HG03095 (cell line): ENCODE data around the gene LMNB1.
A peak's percentile ranks its signal among the peaks of the same experiment; 100 is the strongest.
"Not testable (repeated sequence)": the region's sequence is repeated elsewhere in the genome, so short reads cannot be mapped to it uniquely, and the experiment has no call there.

Experiments used
- ATAC-seq: cut with Tn5 transposase; IDR thresholded peaks from one replicate; pipeline ENCODE4 v1.9.1; 2021; ENCODE audit warnings: moderate library complexity; ENCODE audit not compliant: unreplicated experiment

The LMNB1 gene

DNA sequence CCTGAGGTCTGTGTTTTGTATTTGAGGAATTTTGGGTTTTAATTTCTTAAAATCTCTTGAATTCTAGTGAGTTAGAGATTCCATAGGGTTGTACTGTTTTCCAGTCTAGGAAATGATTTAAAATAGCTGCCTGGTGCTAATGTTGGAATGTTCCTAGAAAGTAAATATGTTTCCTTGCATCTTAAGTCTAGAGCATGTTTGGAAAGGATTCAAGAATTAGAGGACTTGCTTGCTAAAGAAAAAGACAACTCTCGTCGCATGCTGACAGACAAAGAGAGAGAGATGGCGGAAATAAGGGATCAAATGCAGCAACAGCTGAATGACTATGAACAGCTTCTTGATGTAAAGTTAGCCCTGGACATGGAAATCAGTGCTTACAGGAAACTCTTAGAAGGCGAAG lies 41.8 kb downstream of the LMNB1 start:
- no peak for ATAC-seq

DNA sequence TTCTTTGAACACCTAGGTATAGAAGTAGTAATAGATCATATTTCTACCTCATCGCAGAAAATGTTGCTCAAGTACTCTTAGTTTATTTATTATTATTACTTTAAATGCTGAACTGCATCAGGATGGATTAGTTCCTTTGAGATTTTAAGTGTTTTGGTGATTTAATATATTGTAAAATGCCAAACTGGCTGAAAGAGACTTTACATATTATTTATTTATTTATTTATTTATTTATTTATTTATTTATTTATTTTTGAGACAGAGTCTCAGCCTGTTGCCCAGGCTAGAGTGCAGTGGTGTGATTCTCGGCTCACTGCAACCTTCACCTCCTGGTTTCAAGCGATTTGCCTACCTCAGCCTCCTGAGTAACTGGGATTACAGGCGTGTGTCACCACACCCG lies 42.3 kb downstream of the LMNB1 start:
- ATAC-seq, result no peak

DNA sequence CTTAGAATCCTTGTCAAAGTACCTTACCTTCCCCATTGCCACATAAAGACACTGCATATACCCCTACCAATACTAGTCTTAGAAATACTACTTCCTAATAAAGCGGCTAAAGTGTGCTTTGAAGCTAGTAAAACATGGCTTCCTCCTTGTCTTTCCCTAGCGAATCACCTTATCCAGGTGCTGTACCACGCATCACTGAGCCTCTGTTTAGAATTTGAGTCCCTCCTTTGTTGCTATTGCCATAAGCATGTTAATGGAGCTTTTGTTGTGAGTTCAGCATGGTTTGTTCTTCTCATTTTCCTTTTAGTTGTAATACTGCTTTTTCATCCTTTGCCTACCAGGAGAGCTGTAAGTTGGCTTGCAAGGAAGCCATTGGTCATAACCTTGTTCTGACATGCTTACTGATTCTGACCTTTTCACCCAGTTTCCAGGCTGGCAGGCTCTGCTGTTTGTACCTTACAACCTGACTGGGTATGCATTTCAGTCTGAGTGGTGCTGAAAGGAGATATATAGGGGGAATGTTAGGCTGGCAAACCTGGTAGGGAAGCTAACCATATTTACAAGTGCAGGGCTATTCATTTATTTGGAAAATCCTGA lies 49.8 kb downstream of the LMNB1 start:
- ATAC-seq, result no peak

DNA sequence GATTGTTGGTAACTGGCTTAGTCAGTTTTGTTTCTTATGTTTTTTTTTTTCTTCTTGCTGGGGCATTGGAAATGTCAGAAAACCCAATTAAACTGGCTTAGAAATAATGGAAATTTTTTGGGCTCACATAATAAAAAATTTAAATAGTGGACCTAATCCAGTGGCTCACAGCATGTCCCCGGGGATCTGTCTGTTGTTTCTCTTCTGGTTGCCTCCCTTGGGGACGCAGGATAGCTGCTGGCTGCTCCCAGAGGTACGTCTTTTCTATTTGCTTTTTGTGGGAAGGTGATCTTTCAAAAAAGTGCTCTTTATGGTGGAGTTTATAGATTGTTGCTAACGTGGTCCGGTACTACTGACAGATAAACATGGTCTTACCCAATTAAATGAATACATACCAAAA lies 52.2 kb downstream of the LMNB1 start:
- ATAC-seq, result no peak

DNA sequence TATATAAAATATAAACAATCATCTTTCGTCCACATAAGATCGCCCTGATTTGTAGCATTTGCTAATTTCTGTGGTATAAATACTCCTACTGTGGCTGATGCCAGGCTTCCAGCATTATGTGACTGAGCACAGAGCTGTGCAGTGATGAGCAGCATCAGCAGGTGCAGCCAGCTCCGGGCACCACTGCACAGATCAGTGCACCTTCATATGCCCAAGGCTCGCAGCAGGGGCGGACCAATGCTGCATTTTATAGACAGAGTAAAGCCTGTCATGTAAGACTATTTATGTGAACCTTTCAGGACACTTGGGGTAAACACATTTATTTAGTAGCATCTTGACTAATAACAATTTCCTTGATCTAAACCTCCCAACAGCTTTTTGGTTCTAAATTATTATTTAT lies 53.1 kb downstream of the LMNB1 start:
- no peak for ATAC-seq

DNA sequence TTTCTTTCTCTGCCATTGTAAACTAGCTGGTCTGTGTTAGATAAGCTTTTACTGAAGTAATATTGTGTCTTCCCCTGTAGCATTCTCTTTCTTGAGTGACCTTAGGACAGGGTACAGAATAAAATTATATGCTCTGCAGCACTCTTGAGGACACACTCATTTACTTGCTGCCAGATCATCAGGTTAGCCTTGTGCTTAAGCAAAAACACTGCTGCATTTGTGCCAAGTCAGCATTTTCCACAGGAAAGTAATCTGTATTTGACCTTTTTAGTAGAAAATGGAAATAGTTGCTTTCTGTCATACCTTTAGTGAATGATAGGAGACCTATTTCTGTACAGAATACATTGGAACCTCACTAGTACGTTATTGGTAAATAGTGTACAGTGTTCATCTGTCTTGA lies 54.2 kb downstream of the LMNB1 start:
- ATAC-seq, result no peak

DNA sequence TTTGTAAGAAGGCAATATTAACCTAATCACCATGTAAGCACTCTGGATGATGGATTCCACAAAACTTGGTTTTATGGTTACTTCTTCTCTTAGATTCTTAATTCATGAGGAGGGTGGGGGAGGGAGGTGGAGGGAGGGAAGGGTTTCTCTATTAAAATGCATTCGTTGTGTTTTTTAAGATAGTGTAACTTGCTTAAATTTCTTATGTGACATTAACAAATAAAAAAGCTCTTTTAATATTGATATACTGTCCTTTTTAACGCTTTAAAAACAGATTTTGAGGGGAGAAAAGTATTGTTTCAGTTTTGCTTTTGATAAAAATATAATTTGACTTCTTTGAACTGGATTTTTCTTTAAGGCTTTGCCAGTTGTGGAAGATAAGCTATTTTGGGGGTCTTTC lies 59.8 kb downstream of the LMNB1 start:
- no peak for ATAC-seq

DNA sequence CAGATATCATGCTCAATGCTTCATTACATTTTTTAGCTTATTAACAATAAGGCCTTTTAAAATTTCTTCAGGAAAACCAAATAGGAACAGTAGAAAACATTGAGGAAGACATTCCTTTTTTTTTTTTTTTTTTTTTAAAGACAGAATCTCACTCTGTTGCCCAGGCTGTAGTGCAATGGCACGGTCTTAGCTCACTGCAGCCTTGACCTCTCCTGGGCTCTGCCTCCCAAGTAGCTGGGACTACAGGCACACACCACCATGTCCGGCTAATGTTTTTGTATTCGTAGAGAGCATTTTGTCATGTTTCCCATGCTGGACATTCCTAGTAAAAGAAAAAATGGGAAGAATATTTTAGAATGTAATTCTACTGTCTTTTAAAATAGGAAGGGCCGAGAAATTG lies 60.3 kb downstream of the LMNB1 start:
- ATAC-seq, result no peak

DNA sequence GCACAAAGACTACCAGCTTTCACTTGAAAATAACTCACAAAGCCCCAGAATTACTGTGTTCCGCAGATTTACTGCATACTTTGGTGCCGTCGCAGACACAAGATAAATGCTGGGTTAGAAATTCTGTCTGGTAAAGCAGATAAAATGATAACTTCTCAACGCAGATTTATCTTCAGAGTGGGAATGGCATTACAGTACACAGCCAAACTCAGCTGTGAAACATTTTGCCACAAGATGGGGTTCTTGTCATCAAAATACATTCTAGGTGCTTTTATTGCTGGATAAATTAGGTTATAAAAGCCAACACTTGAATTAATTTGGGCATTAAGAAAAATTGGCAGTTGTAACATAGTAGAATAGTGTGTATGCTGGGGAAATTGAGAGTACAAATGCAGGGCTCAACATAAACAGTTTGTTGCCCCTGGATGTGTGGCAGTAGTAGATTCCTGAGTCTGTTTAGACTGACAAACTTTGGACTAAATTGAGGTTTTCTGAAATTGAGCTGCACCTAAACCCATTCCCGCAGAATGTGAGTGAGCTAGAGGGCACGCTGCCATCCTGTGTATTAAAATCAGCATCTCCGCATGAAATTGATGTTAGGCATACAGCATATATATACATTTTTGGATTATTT lies 61.1 kb downstream of the LMNB1 start:
- no peak for ATAC-seq

DNA sequence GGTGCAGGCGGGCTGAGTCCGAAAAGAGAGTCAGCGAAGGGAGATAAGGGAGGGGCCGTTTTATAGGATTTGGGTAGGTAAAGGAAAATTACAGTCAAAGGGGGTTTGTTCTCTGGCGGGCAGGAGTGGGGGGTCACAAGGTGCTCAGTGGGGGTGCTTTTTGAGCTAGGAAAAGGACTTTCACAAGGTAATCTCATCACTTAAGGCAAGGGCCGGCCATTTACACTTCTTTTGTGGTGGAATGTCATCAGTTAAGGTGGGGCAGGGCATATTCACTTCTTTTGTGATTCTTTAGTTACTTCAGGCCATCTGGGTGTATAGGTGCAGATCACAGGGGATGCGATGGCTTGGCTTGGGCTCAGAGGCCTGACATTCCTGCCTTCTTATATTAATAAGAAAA lies 62.5 kb downstream of the LMNB1 start:
- not testable (repeated sequence) for ATAC-seq

DNA sequence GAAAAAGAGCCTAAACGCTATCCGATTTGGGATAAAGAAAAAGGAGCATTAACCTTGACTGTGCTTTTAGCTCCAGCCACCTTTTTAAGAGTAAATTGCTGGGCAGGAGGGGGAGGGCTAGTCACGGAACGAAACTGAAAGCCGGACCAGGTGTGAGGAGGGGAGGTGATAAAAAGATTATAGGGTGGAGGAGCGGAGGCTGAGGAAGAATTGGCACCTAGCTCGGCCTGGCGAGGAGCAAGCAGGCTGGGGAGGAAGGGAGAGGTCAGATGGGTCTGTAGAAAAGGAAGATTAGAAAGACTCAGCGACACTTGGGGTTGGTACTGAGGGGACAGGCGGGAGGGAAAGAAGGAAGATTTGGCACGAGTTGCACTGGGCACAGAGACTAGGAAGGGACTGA lies 66.4 kb downstream of the LMNB1 start:
- not testable (repeated sequence) for ATAC-seq

DNA sequence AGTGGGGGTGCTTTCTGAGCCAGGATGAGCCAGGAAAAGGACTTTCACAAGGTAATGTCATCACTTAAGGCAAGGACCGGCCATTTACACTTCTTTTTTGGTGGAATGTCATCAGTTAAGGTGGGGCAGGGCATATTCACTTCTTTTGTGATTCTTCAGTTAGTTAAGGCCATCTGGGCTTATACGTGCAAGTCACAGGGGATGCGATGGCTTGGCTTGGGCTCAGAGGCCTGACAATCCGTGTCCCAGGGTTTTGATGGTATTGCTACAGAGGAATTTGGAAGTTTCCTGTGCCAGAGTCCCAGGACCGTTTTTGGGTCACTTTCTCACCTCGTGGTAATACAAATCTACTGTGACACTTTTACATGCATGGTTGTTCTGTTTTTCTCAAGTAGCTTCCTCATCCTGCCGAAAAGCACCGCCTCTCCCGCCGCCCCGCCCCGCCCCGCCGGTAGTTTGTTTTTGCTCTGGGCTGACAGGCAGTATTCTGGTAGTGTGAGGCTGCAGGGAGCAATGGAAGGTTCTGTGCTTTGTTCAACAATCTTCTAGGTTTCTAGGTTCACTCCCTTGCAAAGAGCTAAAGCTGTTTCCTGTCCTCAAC lies 68.6 kb downstream of the LMNB1 start:
- peak; percentile 93 for ATAC-seq

DNA sequence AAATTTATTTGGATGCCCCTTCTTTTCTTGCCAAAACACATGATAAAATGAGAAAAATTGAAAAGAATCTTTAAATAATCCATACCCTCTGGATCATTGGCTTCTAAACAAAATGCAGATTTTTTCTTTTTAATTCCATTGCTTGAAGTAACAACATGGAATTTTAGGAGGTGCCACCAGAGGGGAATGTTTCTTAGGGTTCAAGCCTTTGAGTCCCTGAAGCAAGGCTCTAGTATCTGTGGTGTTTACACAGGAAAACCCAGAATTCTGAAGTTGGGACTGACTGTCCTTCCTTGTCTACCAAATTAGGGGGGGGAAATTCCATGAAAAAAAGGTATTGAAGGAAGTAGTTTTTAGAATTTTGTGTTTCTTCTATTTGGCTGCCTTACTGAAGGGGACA lies 69.4 kb downstream of the LMNB1 start:
- no peak for ATAC-seq

DNA sequence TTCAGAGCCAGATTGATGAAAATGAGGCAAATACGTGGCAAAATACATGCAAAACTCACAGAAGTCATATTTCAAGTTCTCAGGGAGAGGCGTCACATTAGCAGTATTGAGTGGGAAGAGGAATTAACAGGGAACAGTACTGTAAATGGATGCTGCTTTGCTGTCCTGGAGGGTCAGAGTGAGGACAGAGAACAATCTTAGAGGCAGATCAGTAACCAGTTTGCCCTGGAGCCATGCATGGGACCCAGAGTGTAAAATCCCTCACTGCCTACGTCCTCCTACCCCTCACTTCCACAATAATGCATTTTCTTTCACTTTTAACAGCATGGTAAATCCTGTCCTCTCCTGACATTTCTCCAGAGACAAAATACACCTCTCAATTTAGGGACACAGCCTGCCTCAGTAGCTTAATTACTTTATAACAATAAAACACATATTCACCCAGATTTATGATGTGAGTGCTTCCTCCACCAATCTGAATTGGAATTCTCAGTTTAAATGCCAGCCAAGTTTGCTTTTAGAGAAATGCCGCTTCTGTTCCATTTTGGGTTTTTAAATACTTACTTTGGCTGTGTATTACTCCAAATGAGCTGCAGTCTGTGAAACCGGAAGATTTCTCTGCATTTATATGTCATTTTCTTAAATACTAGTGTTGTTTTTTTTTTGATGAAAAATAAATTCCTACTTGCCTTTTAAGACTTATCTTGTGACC lies 70.0 kb downstream of the LMNB1 start:
- no peak for ATAC-seq

DNA sequence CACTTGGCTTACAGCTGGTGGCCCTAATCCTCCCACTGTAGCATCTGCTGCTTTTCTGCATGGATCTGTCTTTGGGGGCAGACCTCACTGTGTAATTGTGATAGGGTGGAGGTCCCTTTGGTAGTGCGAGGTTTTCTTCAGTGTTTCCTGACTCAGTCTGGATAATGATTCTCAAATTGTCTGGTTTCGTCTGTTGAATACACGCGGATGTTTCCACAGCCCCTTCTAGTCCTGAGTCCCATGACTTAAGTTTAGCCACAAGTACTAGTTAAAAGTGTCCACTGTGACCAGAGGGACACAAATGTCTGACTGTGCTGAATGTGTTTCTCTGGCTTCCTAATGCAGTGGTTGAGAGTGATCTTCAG lies 70.5 kb downstream of the LMNB1 start:
- ATAC-seq, result no peak

DNA sequence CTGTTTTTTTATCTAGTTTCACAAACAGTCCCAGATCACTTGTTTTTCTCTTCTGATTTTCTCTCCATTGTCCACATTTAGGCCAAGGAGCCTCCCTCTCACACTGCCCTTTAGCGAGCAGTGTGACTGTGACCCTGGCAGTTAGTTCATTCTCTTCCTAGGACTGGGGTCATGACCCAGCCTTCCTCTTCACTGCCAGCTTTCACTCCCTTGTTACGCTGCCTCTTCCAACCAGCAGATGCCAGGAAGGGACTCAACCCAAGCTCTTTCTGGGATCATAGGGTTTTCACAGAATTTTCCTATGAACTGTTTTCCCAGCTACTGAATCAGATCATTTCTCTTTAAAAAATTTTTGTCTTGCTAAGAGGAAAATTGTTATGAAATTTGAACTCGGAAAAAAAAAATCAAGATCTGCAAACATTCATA lies 70.9 kb downstream of the LMNB1 start:
- ATAC-seq, result no peak

DNA sequence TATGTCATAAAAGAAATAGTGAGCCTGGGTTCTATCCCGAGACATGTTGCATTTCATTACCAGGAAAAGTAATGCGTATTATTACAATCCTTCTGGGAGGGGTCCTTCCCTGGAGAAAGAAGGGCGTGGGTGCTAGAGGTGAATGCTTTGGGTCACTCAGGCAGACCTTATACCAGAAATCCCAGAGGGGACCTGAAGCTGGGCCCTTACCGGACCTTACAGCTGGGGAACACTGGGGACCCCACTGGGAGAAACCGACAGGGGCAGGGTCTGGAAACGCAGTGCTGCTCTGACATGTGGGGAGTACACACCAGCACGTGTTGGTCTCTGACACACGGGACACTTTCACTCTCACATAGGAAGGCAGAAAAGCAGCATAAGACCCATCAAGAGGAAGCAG lies 71.3 kb downstream of the LMNB1 start:
- no peak for ATAC-seq

DNA sequence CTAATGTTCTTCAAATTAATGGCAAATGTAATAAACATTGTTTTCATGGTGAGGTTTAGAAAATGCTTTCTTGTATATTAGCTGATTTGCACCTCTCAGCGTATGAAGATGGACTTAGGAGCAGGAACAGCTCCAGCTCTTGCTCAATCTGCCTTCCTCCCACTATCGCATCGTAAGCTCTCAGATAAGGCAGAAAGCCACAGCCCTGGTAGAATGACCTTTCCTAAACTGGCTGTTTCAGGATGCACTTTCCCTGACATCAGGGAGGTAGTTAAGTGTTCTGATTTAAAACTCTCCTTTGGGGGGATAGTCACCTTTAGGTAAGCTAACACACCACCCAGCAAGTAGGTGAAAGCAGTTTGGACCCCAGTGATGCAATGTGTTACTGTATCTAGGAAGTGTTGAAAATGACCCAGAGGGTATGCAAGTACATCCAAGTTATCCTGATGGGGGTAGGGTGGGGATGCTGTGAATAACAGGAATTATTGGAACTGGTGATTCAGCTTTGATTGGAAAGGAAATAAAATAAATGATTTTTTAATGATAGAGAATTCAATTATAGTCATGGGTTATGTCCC lies 72.3 kb downstream of the LMNB1 start:
- no peak for ATAC-seq

DNA sequence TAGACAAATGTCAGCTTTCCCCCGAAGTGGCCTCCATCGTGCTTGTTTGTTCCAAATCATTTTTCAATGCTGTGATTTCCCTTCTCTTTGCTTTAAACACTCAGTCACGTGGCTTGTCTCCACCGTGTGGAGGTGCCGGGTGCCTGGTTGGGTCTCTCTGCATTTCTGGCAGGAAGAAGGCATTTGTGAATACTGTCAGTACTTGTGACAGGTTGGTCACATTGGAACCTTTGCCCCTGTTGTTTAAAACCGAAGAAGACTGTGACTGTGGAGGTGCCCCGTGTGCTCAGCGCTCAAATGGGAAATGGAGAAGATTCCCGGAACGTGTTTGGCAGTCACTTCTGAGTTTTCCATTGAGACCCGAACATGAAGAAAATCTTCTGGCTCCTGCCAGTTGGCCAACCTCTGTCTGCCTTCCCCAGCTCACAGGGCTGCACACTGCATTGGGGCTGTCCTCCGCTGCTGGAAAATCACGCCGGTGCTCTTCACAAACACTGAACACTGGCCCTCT lies 74.6 kb downstream of the LMNB1 start:
- no peak for ATAC-seq

DNA sequence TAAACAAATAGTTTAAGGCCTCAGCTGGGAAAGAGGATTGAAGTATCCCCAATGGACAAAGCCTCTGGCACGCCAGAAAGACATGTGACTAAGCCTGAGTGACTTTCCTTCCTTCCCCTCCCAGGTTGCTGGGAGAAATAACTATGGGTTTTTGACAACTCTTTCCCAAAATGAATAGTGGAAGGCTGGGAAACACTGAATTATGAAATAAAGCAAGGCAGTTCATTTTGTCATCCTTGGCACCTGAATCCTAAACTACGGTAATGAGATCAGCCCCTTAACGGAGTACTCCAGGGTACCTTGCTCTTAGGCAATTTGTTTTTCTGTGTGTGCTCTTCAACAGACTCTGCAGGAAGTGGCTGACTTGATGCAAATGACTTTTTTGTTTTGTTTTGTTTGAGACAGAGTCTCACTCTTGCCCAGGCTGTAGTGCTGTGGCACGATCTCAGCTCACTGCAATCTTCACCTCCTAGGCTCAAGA lies 75.2 kb downstream of the LMNB1 start:
- ATAC-seq, result peak; percentile 84

DNA sequence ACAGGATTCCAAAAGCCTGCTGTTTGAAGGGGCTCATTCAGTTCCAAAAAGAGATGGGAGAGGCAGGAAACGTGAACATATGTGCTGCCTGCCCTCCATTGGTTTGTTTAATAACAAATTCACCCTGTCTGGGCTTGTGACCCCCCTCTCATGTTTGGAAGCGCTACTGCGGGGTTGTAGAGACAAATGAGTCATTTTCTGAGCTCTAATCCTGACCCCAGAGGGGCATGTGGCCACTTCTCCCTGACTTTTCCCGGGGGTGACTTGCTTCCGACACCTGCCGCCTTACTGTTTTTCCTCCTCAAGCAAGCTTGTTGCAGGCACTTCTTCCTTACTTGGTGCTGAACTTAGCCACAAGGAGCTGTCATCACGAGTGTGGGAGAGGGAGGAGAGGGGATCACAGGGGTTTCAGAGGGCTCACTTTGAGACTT lies 75.9 kb downstream of the LMNB1 start:
- ATAC-seq, result no peak
